ENCODE data around the gene MCUR1. TPM values are rescaled to one million over a fixed set of nuclear protein-coding genes. Genes with fewer than 3 reads are reported as not detected.
"Not testable (repeated sequence)": the region's sequence is repeated elsewhere in the genome, so short reads cannot be mapped to it uniquely, and the experiment has no call there.

The MCUR1 gene
- total and polyA plus RNA-seq, 2 donors from 2014 or later = 24.1 to 39.8 TPM

DNA sequence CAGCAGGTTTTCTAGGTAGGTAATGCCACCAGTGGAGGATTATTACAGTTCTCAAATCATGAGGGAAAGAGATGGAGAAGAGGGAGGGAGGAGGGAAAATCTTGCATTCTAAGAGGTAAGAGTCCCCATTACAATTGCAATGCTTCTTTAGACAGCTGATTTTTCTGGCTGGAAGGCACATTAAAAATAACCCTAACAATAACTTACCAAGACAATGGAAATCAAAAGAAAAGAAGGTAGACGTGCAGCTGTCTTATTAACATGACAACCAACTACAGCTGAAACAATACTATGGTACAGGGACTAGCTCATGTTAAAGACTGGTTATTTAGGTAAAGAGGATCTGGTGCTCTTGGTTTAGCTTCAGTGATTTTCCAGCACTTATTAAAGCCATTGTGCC is 24.6 kb downstream of the MCUR1 start:
- no peak overlapping the region for H3K4me3 ChIP-seq (ENCODE audit: low read length in 3 of 3)
- no peaks in the 10 kb centered on the region for H3K9me3 ChIP-seq (ENCODE audit: control insufficient read depth in 2 of 3, insufficient read depth in 1 of 3, low read length in 3 of 3)
- TF ChIP-seq, protein P1, sequence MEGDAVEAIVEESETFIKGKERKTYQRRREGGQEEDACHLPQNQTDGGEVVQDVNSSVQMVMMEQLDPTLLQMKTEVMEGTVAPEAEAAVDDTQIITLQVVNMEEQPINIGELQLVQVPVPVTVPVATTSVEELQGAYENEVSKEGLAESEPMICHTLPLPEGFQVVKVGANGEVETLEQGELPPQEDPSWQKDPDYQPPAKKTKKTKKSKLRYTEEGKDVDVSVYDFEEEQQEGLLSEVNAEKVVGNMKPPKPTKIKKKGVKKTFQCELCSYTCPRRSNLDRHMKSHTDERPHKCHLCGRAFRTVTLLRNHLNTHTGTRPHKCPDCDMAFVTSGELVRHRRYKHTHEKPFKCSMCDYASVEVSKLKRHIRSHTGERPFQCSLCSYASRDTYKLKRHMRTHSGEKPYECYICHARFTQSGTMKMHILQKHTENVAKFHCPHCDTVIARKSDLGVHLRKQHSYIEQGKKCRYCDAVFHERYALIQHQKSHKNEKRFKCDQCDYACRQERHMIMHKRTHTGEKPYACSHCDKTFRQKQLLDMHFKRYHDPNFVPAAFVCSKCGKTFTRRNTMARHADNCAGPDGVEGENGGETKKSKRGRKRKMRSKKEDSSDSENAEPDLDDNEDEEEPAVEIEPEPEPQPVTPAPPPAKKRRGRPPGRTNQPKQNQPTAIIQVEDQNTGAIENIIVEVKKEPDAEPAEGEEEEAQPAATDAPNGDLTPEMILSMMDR (IDR thresholded peaks at IDR 0.05; ENCODE audit: borderline replicate concordance, extremely low read depth, insufficient read depth) = no peak
- H3K36me3 ChIP-seq (ENCODE audit: control insufficient read depth in 2 of 3, insufficient read depth in 3 of 3, low read length in 3 of 3) = peaks cover 3 to 28% (median 11%) of the 10 kb centered on the region in 3 donors
- intact Hi-C loops (cut with DNase I) = no loop called here
- H3K4me1 ChIP-seq (ENCODE audit: control insufficient read depth in 2 of 3, insufficient read depth in 2 of 3, low read depth in 1 of 3, low read length in 3 of 3) = no peaks in the 10 kb centered on the region
- no peak for DNase-seq
- no peaks in the 10 kb centered on the region for H3K27me3 ChIP-seq (ENCODE audit: control insufficient read depth, insufficient read depth, low read length)
- no peak overlapping the region for H3K9ac ChIP-seq (ENCODE audit: low read length in 3 of 3)
- no peak for FAIRE-seq
- H3K27ac ChIP-seq (ENCODE audit: low read depth in 2 of 2, low read length in 2 of 2) = no peak overlapping the region

GRCh38 chr6:13788820-13789219 is 25.5 kb downstream of the MCUR1 start:
- no peak overlapping the region for H3K4me3 ChIP-seq (ENCODE audit: low read length in 3 of 3)
- no peaks in the 10 kb centered on the region for H3K27me3 ChIP-seq (ENCODE audit: control insufficient read depth, insufficient read depth, low read length)
- TF ChIP-seq, protein P1 (IDR thresholded peaks at IDR 0.05; ENCODE audit: borderline replicate concordance, extremely low read depth, insufficient read depth) = no peak
- intact Hi-C loops (cut with DNase I) = no loop called here
- H3K9me3 ChIP-seq (ENCODE audit: control insufficient read depth in 2 of 3, insufficient read depth in 1 of 3, low read length in 3 of 3) = no peaks in the 10 kb centered on the region
- no peak overlapping the region for H3K9ac ChIP-seq (ENCODE audit: low read length in 3 of 3)
- H3K36me3 ChIP-seq (ENCODE audit: control insufficient read depth in 2 of 3, insufficient read depth in 3 of 3, low read length in 3 of 3) = peaks cover 3 to 28% (median 10%) of the 10 kb centered on the region in 3 donors
- DNase-seq (no peak), FAIRE-seq (no peak)
- no peaks in the 10 kb centered on the region for H3K4me1 ChIP-seq (ENCODE audit: control insufficient read depth in 2 of 3, insufficient read depth in 2 of 3, low read depth in 1 of 3, low read length in 3 of 3)
- H3K27ac ChIP-seq (ENCODE audit: low read depth in 2 of 2, low read length in 2 of 2) = no peak overlapping the region

DNA sequence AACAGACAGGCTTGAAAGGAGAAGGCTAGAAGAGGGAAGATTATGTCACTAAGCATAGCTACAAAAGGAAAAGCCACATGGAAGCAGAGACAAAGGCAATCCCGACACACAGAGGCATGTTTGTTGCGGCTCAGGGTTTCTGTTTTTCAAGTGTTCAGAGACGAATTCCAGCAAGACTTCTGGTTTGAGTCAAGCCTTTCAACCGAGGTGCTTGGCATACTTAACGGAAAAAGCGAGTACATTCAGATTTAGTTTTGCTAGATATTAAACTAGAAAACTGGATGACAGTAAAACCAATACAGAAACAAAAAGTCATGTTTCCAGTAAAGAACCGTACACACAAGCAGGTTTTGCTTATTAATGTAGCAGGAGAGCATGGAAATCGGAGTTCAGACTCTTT is 27.2 kb downstream of the MCUR1 start:
- no peaks in the 10 kb centered on the region for H3K4me1 ChIP-seq (ENCODE audit: control insufficient read depth in 2 of 3, insufficient read depth in 2 of 3, low read depth in 1 of 3, low read length in 3 of 3)
- no peak overlapping the region for H3K9ac ChIP-seq (ENCODE audit: low read length in 3 of 3)
- no peak overlapping the region for H3K4me3 ChIP-seq (ENCODE audit: low read length in 3 of 3)
- intact Hi-C loops (cut with DNase I) = no loop called here
- no peaks in the 10 kb centered on the region for H3K9me3 ChIP-seq (ENCODE audit: control insufficient read depth in 2 of 3, insufficient read depth in 1 of 3, low read length in 3 of 3)
- DNase-seq = no peak
- no peak for FAIRE-seq
- peaks cover 0 to 18% (median 4%) of the 10 kb centered on the region in 3 donors for H3K36me3 ChIP-seq (ENCODE audit: control insufficient read depth in 2 of 3, insufficient read depth in 3 of 3, low read length in 3 of 3)
- H3K27ac ChIP-seq (ENCODE audit: low read depth in 2 of 2, low read length in 2 of 2) = no peak overlapping the region
- H3K27me3 ChIP-seq (ENCODE audit: control insufficient read depth, insufficient read depth, low read length) = no peaks in the 10 kb centered on the region
- TF ChIP-seq, protein P1 (IDR thresholded peaks at IDR 0.05; ENCODE audit: borderline replicate concordance, extremely low read depth, insufficient read depth) = no peak

DNA sequence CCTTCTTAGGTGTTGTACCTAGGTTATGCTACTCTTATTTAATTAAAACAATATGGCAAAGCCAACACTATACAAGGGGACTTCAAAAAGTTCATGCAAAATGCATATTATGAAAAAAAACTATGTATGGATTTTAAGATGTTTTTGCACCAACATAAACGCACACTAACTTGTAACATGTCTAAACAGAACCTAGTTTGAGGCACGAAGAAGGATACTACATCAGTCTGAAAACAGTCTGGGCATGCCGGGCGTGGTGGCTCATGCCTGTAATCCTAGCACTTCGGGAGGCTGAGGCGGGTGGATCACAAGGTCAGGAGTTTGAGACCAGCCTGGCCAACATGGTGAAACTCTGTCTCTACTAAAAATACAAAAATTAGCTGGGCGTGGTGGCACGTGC is 34.2 kb downstream of the MCUR1 start:
- H3K4me3 ChIP-seq (ENCODE audit: low read length in 3 of 3); H3K4me1 ChIP-seq (ENCODE audit: control insufficient read depth in 2 of 3, insufficient read depth in 2 of 3, low read depth in 1 of 3, low read length in 3 of 3); H3K9ac ChIP-seq (ENCODE audit: low read length in 3 of 3); intact Hi-C loops (cut with DNase I); H3K36me3 ChIP-seq (ENCODE audit: control insufficient read depth in 2 of 3, insufficient read depth in 3 of 3, low read length in 3 of 3); H3K9me3 ChIP-seq (ENCODE audit: control insufficient read depth in 2 of 3, insufficient read depth in 1 of 3, low read length in 3 of 3); H3K27me3 ChIP-seq (ENCODE audit: control insufficient read depth, insufficient read depth, low read length); DNase-seq; H3K27ac ChIP-seq (ENCODE audit: low read depth in 2 of 2, low read length in 2 of 2); FAIRE-seq: not testable (repeated sequence)

Measured in kidney (tissue), 14 donors.